ENCODE results near the gene TDRD6. TPM values are rescaled to one million over a fixed set of nuclear protein-coding genes. Genes with fewer than 3 reads are reported as not detected.
"Not testable (repeated sequence)": the region's sequence is repeated elsewhere in the genome, so short reads cannot be mapped to it uniquely, and the experiment has no call there.

Gene TDRD6
- total RNA-seq, 1 donor from 2014 or later = 0.05 TPM

DNA sequence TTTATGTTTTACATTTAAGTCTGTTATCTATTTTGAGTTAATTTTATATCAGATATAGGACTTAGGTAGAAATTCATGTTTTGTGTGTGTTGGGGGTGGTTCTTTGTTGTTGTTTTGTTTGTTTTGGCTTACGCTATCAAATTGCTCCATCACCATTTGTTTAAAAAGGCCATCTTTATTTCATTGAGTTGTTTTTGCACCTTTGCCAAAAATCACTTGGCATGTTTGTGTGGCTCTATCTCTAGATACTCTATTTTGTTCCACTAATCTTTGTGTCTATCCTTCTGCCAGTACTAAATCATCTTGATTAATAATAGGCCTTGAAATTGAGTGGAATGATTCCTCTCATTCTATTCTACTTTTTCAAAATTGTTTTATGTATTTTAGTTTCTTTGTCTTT, 42.4 kb upstream of the TDRD6 start:
- TF ChIP-seq, protein P1, sequence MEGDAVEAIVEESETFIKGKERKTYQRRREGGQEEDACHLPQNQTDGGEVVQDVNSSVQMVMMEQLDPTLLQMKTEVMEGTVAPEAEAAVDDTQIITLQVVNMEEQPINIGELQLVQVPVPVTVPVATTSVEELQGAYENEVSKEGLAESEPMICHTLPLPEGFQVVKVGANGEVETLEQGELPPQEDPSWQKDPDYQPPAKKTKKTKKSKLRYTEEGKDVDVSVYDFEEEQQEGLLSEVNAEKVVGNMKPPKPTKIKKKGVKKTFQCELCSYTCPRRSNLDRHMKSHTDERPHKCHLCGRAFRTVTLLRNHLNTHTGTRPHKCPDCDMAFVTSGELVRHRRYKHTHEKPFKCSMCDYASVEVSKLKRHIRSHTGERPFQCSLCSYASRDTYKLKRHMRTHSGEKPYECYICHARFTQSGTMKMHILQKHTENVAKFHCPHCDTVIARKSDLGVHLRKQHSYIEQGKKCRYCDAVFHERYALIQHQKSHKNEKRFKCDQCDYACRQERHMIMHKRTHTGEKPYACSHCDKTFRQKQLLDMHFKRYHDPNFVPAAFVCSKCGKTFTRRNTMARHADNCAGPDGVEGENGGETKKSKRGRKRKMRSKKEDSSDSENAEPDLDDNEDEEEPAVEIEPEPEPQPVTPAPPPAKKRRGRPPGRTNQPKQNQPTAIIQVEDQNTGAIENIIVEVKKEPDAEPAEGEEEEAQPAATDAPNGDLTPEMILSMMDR (conservative IDR thresholded peaks at IDR 0.05) = no peak
- no peak overlapping the region for H3K27ac Mint-ChIP-seq (ENCODE audit: unreplicated experiment)

DNA sequence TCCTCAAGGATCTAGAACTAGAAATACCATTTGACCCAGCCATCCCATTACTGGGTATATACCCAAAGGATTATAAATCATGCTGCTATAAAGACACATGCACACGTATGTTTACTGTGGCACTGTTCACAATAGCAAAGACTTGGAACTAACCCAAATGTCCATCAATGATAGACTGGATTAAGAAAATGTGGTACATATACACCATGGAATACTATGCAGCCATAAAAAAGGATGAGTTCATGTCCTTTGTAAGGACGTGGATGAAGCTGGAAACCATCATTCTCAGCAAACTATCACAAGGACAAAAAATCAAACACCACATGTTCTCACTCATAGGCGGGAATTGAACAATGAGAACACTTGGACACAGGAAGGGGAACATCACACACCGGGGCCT, 39.6 kb upstream of the TDRD6 start:
- H3K4me3 Mint-ChIP-seq; H3K9me3 Mint-ChIP-seq; DNase-seq (ENCODE audit: low read depth, low spot score); H3K27ac Mint-ChIP-seq (ENCODE audit: unreplicated experiment); H3K36me3 Mint-ChIP-seq (ENCODE audit: low read depth): not testable (repeated sequence)
- peaks cover 11% of the 10 kb centered on the region for H3K27me3 Mint-ChIP-seq (ENCODE audit: low read depth)
- H3K4me1 Mint-ChIP-seq = peaks cover 17% of the 10 kb centered on the region

More for the DNA sequence above, 42.4 kb upstream of the TDRD6 start:
- no peak for DNase-seq (ENCODE audit: low read depth, low spot score)
- Mint-ChIP-seq H3K4me1 (no peaks in the 10 kb centered on the region), H3K4me3 (no peak overlapping the region), H3K27me3 (ENCODE audit: low read depth) (no peaks in the 10 kb centered on the region), H3K9me3 (peaks cover 5% of the 10 kb centered on the region), H3K36me3 (ENCODE audit: low read depth) (no peaks in the 10 kb centered on the region)

DNA sequence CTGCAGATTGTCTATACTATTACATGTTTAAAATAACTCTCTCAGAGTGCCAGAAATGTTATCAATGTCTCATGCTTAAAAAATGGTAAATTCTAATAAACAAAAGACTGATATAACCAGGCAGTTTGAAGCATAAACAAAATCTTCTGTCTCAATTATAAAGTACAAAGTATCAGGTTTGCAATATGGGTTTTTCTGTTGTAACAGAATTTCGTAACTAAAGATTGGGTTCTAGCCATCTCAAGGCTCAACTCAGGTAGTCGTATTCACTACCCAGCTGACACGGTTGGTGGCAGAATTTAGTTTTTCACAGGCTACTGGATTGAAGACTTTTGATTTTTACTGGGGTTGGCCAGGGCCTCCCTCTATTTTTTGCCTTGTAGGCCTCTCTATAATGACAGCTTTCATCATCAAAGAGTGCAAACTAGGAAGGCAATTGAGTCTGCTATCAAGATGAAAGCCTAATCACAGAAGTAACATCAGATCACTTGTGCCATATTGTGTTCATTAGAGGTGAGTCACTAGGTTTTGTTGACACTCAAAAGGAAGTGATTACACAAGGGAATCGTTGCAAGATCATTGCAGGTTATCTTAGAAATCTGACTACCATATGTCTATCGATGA, 38.7 kb upstream of the TDRD6 start:
- DNase-seq (ENCODE audit: low read depth, low spot score) = no peak
- no peak overlapping the region for H3K27ac Mint-ChIP-seq (ENCODE audit: unreplicated experiment)
- H3K4me1 Mint-ChIP-seq = peaks cover 22% of the 10 kb centered on the region
- no peak overlapping the region for H3K4me3 Mint-ChIP-seq
- TF ChIP-seq, protein P1 (conservative IDR thresholded peaks at IDR 0.05) = no peak
- H3K9me3 Mint-ChIP-seq = peaks cover 5% of the 10 kb centered on the region
- no peaks in the 10 kb centered on the region for H3K36me3 Mint-ChIP-seq (ENCODE audit: low read depth)
- peaks cover 18% of the 10 kb centered on the region for H3K27me3 Mint-ChIP-seq (ENCODE audit: low read depth)

DNA sequence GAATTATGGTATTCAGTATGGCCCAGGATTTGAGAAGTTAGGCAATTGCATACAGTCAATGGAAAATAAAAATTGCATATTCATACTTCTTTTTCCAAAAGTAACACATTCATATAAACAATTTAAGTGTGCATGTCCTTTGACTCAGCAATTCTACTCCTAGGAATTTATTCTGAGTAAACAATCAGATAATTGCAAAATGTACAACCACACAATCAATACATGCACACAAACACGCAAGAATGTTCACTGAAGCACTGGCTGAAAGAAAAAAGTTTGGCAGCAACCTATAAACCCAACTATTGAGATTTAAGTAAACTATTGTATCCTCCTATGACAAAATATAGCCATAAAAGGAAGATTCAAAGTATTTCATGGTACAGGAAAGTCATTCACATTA, 36.7 kb upstream of the TDRD6 start:
- H3K27ac Mint-ChIP-seq (ENCODE audit: unreplicated experiment) = no peak overlapping the region
- H3K9me3 Mint-ChIP-seq = peaks cover 2% of the 10 kb centered on the region
- H3K36me3 Mint-ChIP-seq (ENCODE audit: low read depth) = no peaks in the 10 kb centered on the region
- H3K27me3 Mint-ChIP-seq (ENCODE audit: low read depth) = peaks cover 28% of the 10 kb centered on the region
- DNase-seq (ENCODE audit: low read depth, low spot score) = no peak
- TF ChIP-seq, protein P1 (conservative IDR thresholded peaks at IDR 0.05) = no peak
- H3K4me3 Mint-ChIP-seq = peak overlapping the region; percentile 52
- peaks cover 30% of the 10 kb centered on the region for H3K4me1 Mint-ChIP-seq

DNA sequence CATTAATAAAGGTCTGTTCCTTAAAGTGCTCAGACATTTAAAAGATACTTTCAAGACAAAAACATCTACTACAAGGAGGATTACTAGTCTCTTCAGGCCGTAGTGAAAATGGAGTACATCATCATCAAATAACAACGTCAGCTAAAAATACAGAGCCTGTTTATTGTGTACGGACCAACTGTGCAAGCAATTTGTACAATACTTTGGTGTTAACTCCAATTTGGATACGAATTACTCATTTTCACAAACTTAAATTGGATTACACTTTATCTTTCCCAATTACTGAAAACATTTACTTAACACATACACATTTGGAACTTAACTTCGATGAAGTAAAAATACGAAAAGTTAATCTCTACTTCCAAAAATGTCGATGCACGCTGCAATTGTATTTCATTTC, 35.9 kb upstream of the TDRD6 start:
- peaks cover 30% of the 10 kb centered on the region for H3K4me1 Mint-ChIP-seq
- no peaks in the 10 kb centered on the region for H3K9me3 Mint-ChIP-seq
- TF ChIP-seq, protein P1 (conservative IDR thresholded peaks at IDR 0.05) = no peak
- no peaks in the 10 kb centered on the region for H3K36me3 Mint-ChIP-seq (ENCODE audit: low read depth)
- H3K27me3 Mint-ChIP-seq (ENCODE audit: low read depth) = peaks cover 28% of the 10 kb centered on the region
- H3K27ac Mint-ChIP-seq (ENCODE audit: unreplicated experiment) = no peak overlapping the region
- DNase-seq (ENCODE audit: low read depth, low spot score) = no peak
- peak overlapping the region; percentile 91 for H3K4me3 Mint-ChIP-seq

DNA sequence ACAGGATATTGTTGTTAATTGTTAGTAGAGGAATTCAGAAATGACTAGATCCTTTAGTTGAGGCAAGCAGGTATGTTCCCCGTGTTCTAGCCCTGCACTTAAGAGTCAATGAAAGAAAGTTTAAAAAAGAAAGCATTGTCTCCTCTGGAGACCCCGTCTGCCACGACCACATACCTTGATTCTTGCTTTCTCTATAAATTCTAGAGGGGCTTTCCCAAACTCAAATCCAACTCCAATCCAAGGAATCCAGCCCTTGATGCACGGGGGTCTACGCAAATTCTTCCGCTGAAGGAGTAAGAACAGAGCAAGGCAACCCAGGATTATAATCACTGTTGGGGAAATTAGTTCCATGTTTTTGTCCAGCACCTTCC, 35.5 kb upstream of the TDRD6 start:
- no peaks in the 10 kb centered on the region for H3K9me3 Mint-ChIP-seq
- peaks cover 30% of the 10 kb centered on the region for H3K4me1 Mint-ChIP-seq
- peaks cover 28% of the 10 kb centered on the region for H3K27me3 Mint-ChIP-seq (ENCODE audit: low read depth)
- no peaks in the 10 kb centered on the region for H3K36me3 Mint-ChIP-seq (ENCODE audit: low read depth)
- peak overlapping the region; percentile 91 for H3K4me3 Mint-ChIP-seq
- TF ChIP-seq, protein P1 (conservative IDR thresholded peaks at IDR 0.05) = no peak
- H3K27ac Mint-ChIP-seq (ENCODE audit: unreplicated experiment) = peak overlapping the region; percentile 57
- no peak for DNase-seq (ENCODE audit: low read depth, low spot score)
